GM21381 (cell line): Measurements from ENCODE around the gene ZNF160.
"Not testable (repeated sequence)": the region's sequence is repeated elsewhere in the genome, so short reads cannot be mapped to it uniquely, and the experiment has no call there.

ENCODE experiments used
- ATAC-seq: cut with Tn5 transposase; IDR thresholded peaks from one replicate; pipeline ENCODE4 v1.9.1; 2021; ENCODE audit warnings: mild to moderate bottlenecking, moderate library complexity; ENCODE audit not compliant: unreplicated experiment

ZNF160 gene

DNA sequence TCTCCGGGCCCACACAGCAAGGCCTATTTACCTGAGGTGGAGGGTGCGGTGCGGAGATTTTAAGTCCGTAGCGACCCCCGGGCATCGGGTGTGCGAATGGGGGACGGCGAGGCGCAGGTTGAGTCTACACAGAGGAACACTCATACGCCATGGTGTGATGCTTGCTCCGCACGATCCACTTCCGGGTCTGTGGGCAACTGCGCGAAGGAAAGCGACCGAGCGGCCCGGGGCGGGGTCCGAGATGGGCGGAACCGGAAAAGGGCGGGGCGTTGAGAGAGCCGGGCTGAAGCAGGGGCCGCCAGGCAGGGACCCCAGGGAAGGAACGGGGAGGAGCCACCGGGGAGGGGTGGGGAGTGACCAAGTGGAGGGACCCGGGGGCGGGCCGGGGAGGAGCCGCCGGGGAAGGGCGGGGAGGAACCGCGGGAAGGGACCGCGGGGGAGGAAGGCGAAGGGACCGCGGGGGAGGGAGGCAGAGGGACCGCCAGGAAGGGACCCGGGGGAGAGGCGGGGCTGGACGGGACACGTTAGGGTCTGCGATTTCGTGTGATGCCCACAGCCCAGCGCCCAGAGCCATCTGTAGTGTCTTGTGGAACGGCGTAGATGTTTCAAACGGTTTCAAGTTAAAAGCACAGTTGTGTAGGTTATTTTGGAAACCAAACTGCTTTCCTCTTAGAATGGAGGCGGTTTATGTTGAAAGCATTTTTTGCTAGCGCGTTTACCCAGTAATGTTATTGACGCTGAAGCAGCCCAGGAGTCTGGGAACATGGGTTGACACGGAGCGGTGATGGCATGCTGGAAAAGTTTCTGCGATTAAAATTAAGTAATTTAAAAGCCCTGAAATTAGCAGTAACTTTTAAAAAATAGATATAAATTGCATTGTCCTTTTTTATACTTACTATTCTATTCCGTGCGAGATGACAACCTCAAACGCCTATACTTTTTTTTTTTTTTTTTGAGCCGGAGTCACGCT is at the start of gene ZNF160:
ZNF160 (minus strand) TSS at position 189 of the 970 bp plus-strand sequence. CDS start 17,146 bp downstream, outside the sequence.
- ATAC-seq, result peak; percentile 92

DNA sequence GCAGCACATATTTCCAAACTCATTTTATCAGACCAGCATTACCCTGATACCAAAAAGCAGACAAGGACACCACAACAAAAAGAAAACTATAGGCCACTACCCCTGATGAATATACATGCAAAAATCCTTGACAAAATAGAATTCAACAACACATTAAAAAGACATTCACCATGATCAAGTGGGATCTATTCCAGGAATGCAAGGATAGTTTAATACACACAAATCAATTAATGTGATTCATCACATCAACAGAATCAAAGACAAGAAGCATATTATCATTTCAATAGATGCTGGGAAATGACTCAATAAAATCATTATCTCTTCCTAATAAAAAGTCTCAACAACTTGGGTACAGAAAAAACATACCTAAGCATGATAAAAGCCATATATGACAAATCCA is 44.4 kb upstream of the ZNF160 start:
- ATAC-seq, result no peak

DNA sequence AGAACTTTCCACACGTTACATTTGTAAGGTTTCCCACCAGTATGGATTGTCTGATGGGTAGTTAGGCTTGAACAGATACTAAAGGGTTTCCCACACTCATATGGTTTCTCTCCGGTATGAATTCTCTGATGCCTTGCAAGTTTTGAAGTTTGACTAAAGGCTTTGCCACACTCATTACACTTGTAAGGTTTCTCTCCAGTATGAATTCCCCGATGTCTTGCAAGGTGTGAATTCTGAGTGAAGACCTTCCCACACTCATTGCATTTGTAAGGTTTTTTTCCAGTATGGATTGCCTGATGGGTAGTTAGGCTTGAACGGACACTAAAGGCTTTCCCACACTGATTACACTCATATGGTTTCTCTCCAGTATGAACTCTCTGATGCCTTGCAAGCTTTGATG is 37.1 kb upstream of the ZNF160 start:
- ATAC-seq, result no peak

DNA sequence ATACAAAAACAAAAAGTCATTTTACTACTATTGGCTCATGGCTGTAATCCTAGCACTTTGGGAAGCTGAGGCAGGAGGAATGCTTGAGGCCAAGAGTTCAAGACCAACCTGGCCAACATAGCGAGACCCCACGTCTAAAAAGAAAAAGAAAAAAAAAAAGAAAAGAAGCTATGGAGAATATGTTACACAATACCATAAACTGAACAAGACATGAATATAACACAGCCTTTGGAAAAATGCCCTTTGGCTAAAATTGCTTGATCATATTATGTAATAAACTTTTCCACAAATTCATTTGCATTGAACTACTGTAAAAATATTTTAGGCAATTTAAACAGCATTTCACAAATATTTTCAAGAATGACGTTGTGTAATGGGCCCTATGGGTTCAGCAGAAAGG is 33.2 kb upstream of the ZNF160 start:
- ATAC-seq, result no peak

DNA sequence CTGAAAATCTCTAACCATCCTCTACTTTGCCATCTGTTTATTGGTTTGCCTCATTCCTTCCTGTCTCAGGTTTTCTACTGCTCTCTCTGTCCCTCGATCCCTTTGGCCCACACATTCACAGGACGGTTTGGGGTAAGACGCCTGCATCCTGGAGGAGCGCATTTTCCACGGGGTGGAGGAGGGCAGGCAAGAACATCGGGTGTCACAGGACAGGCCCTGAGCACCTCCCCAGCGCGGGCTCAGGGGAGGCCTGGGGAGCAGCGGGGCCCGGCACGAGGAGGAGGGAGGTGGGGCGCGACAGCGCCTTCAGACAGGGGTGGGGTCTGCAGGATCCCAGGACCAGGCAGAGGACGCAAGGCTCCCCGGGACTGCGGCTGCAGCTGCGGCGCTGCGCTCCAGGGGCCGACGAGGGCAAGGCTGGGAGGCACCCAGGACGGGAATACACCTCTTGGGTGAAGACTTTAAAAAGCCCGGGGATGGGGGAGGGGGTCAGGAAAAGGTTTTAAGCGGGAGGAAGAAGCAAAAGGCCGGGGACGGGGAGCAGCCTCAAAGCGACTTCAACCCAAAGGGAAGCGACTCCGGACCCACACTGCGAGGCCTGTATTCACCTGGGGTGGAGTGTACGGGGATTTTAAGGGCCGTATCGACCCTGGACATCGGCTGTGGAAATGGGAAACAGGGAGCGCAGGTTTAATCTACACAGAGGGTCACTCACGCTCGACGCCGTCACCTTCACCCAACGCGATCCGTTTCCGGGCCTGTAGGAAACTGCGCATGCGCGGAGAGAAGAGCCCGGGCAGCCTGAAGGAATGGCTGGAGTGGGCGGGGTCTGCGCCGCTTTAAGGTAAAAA is 29.1 kb upstream of the ZNF160 start, which contains the start of gene ZNF415:
ZNF415 (minus strand) TSS at position 770 of the 851 bp plus-strand sequence. CDS start 10,234 bp downstream, outside the sequence.
- ATAC-seq, result no peak

DNA sequence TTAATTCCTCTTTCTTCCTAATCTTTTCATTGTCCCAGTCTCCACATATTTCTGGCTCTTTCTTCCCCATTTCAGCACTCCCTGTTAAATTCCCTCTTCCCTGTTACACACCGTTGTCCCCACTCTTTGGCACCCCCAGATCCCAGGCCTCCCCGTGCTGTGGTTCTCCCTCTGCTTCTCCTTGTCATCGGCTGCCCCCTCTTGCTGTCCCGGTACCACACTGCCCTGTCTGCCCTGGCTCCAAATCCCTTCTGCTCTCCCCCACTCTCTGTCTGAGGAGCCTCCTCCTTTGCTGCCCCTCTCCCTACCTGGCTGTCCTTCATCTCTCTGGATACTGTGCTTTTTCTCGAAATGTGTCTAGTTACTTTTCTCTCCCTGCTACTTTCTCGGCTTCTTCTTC is 28.5 kb upstream of the ZNF160 start:
- no peak for ATAC-seq

DNA sequence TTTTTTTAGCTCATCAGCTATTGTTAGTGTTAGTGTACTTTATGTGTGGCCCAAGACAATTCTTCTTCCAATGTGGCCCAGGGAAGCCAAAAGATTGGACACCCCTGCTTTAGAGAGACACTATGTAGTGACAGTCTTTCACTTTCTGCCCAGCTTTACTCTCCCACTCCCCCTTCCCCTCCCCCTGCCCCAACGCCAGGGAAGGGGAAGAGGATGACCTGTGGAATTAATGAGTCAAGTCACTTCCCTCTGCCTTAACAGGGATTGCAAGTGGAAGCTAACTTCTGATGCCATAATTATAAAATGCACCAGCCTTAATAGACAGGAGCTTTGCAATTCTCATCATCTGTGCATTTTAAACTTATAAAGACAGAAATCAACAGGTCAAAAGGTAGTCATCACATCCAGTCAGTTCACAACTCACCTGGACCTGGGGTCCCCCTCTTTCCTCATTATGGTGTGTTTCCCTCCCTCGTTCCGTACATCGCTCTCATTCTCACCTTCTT is 27.9 kb upstream of the ZNF160 start:
- no peak for ATAC-seq

DNA sequence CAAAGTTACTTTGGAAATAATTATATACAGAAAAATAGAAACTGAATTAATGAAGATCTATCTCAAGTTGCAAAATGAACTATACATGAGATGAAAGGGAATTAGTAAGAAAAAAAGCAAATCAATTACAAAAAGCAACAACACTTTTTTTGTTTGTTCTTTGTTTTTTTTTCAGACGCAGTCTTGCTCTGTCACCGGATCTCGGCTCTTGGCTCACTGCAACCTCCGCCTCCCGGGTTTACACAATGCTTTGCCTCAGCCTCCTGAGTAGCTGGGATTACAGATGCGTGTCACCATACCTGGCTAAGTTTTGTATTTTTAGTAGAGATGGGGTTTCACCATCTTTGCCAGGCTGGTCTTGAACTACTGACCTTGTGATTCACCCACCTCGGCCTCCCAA is 27.3 kb upstream of the ZNF160 start:
- no peak for ATAC-seq

DNA sequence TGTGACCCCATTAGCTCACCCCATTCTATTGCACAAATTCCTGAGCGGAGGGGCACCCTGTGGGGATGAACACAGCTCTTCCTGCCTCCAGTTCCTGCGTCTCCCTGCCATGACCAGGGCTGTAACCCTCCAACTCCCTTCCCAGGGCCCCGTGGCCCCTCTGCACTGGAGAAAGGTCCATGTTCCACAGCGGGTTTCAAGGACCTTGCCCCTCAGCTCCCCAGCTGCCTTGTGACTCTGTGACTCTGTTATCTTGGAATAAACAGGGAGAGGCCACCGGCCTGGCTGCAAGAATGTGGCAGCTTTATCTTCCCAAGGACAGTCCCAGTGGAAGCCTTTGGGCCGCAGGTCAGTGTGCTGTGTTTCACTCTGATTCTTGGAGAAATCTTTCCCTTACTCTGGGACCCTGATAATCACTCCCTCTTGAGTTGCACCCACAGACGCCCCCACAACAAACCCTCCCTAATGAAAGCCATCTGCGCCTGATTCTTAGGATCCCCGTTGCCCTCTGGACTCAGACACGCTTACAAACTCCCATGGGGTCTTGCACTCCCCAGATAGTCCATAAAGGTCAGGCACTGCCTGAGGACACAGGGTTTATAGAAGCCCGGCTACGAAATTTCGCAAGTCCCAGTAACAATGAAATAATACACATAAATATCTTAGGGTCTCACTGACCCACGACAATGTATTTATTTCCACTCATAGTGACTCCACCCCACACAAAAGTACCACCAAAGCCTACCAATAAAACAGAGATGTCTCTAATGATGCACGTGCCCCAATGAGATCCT is 23.7 kb upstream of the ZNF160 start:
- ATAC-seq, result not testable (repeated sequence)

DNA sequence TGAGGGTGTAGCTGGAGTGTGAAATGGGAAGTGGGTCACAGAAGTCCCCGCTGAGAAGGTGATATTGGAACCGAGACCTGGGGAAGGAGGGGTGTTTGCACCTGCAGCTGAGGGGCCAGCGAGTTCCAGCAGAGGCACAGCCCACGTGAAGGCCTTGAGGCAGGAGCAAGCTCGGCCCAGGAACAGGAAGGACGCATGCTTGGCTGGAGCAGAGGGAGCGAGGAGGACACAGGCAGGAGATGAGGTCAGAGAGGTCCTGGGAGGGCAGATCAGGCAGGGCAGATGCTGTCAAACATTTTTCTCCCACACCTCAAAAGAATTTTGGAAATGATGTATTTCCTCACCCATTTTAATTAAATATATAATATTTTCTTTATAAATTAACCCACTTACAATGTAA is 20.2 kb upstream of the ZNF160 start:
- ATAC-seq, result no peak

DNA sequence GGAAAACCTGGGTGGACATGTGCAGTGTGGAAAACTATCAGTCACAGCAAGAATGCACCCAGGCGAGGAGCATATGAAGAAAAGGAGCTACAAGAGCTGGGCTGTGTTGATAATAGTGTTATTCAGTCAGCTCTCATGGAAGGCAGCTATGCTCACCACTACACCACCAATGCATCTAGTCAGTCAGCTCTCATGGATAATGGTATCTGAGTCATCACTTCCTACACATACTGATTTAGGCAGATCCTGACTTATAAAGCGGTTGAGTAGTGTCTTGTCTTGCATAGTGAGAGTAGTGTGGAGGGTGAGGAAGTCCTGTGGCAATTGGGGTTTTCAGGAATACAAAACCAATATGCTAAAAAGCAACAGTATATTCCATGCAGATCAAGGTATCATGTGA is 9.1 kb upstream of the ZNF160 start:
- ATAC-seq, result no peak

DNA sequence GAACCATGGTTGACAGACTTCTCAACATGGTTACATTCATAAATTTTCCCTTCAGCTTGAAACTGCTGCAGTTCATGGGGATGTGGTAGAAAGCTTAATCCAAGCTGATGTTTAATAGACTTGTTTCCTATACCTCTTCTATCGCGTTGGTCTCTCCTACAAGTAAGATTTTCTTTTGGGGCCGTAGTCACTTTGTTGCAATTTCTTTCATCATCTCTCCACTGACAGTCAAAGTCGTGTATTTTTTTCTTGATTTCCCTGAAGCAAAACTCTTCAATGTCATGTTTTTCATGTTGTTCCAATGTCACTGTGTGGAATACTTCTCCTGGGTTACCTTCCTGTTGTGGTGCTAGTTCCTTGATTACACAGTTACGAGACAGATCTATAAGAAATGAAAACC is 6.3 kb upstream of the ZNF160 start:
- ATAC-seq, result no peak

DNA sequence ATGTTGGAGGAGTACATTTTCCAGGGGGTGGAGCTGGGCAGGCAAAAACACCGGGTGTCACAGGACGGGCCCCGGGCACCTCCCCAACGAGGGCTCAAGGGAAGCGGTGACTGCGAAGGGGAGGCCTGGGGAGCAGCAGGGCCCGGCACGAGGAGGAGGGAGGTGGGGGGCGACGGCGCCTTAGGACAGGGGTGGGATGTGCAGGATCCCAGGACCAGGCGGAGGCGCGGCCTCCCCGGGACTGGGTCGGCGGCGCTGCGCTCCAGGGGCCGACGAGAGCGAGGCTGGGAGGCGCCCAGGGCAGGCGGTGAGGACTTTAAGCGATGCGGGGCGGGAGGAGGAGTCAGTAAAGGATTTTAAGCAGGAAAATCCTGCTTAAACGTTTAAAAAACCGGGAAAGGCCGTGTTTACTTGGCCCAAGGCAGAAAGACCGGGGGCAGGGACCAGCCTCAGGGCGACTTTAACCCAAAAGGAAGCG is 427 bp downstream of the ZNF160 start:
- peak; percentile 23 for ATAC-seq

DNA sequence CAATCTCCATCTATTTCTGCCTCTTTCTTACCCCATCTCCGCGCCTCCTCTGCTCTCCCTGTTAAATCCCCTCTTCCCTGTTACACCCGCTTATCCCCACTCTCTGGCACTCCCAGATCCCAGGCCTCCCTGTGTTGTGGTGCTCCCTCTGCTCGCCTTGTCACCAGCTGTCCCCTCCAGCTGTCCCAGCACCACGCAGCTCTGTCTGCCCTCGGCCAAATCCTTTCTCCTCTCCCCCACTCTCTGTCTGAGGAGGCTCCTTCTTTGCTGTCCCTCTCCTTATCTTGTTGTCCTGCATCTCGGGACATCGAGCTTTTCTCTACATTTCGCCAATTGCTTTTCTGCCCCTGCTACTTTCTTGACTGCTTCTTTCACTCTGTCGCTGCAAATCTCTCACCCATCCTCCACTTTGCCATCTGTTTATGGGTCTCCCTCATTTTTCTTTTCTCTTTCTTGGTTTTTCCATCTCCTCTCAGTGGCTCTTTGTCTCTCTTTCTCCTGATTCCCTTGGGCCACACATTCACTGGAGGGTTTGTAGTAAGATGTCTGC is 941 bp downstream of the ZNF160 start:
- no peak for ATAC-seq

DNA sequence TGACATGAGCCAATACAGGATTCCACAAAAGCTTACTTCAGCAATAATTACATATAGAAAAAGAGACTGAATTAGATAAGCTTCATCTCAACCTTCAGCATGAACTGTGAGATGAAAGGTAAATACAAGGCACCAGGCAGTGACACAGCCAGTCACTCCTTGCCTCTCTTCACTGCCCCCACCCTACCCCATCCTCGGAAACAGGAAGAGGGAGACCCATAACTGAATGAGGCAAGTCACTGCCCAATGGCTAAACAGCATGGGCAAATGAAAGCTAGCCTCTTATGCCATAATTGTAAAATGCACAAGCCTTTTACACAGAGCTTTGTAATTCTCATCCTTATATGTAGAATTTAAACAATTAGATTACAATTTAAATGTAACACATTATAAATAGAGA is 1.7 kb downstream of the ZNF160 start:
- ATAC-seq, result no peak

DNA sequence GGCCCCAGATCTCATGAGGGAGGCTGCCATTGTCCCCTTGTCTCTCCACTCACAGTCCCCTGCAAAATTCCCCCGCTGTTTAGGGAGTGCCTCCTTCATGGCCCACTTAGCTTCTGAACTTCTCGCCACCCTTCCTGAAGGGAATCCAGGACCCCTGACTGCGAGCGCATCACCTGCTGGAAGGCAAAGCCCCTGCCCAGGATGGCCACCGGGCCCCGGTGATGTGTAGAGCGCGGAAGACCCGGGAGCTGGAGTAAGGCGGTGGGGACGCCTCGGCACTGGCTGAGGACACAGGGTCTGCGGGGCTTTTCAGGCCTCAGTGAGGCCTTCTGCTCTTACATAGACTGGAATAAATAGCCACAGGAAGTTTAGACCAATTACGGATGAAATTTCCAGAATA is 4.7 kb downstream of the ZNF160 start:
- ATAC-seq, result not testable (repeated sequence)

DNA sequence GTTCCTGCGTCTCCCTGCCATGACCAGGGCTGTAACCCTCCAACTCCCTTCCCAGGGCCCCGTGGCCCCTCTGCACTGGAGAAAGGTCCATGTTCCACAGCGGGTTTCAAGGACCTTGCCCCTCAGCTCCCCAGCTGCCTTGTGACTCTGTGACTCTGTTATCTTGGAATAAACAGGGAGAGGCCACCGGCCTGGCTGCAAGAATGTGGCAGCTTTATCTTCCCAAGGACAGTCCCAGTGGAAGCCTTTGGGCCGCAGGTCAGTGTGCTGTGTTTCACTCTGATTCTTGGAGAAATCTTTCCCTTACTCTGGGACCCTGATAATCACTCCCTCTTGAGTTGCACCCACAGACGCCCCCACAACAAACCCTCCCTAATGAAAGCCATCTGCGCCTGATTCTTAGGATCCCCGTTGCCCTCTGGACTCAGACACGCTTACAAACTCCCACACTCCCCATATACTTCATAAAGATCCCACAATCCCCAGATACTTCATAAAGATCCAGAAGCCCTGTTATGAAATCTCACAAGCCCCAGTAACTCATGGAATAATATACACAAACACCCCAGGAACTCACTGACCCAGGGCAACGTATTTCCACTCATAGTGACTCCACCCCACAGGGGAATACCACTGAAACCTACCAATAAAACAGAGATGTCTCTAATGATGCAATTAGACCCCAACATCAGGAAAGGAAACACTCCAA is 6.1 kb downstream of the ZNF160 start:
- not testable (repeated sequence) for ATAC-seq

DNA sequence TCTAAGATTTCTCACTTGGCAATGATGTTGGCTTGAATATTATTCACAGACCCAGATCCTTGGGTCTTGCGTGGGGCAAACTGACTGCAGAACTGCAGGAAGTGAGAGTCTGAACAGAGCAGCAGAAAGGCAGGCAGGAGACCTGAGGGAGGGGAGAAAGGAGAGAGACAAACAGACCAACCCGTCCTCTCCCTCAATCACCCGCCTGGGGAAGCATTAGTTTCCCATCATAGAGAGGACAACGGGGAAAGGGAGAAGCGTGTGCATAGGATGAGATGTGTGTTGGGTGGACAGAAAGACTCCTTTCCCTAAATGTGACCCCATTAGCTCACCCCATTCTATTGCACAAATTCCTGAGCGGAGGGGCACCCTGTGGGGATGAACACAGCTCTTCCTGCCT is 6.6 kb downstream of the ZNF160 start:
- not testable (repeated sequence) for ATAC-seq

DNA sequence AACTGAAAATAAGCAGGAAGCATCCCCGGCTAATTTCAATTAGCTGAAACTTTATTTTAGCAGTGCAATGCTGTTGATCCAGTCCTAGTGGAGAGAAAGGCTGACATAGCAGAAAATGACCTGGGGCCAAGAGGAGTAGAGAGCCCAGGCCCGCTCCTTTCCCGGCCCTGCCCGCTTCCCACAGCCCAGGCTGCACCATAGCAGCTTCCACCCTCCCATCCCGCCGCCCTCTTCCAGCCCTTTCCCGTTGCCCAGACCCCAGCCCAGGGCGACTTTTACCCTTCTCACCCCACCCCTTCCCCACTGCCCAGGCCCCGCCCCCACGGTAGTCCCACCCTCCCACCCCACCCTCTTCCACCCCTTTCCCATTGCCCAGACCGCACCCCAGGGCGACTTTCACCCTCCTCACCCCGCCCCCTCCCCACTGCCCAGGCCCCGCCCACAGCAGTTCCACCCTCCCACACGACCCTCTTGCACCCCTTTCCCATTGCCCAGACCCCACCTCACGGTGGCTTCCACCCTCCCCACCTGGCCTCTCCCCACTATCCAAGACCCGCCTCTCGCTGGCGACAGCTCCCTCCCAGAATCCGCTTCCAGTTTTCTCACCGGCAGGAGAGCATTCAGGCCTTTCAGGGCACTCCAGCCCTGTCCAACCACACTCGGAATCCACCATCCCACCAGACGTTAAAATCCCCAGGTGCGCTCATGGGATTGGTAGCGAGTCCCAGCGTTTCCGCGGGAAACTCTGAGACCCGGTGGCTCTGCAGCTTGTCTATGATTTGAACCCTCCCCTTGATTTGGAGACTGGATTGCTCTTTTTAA is 8.3 kb downstream of the ZNF160 start:
- no peak for ATAC-seq
